HG03439 (cell line): ENCODE data around the gene CDK19.
"Not testable (repeated sequence)": the region's sequence is repeated elsewhere in the genome, so short reads cannot be mapped to it uniquely, and the experiment has no call there.

Experiments used
- ATAC-seq: cut with Tn5 transposase; IDR thresholded peaks from one replicate; pipeline ENCODE4 v1.9.1; 2021; ENCODE audit warnings: mild to moderate bottlenecking, moderate library complexity; ENCODE audit not compliant: unreplicated experiment

CDK19 gene

DNA sequence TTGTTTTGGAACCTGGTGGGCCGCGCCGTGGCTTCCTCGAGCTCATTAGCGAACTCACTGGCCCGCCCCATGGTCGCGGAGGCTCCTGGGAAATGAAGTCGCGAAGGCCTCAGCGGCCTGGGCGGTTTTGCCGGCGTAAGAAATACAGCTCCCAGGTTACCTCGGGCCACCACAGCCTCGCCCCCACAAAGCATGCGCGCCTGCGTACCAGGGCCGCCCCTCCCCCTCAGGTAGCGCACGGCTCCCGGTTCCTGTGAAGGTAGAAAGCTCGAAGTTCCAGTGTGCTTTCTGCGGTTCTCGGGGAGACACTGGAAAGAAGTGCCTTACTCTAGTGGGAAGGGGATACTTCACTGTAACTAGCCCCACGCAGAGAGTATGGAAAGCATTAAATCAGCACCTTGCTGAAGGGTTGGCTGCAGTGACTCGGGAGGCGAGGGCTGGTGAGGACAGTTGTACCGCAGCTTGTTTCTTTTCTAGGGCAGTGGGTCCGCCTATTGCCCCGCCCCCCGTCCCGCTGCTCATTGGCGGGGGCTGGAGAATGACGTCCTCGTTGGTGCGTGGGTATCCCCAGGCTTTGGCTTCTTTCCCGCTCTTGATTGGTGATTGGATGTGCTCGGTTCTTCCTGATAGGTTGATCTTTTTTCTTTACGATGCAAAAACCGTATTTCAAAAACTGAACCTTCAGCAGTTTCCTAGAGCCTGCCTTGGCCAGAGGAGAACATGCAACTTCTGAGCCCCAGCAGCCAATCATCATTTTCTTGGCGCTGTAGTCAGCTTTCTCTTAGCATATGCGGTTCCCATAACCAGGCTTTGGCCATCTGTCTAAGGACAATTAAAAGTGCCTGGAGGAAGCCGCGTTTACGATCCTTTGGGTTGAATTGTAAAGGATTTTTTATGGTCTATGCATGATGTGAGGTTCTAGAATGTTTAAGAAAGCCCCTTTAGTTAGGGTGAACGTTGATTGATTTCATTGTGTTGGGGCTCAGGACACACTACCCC, at the start of gene CDK19:
TSS of gene CDK19 (minus strand) at position 59 of the 999 bp plus-strand sequence. CDS start 333 bp downstream, outside the sequence.
- peak; percentile 83 for ATAC-seq

- no peak for ATAC-seq
Observed at GRCh38 chr6:110864824-110865223, 49.6 kb upstream of the CDK19 start.

- no peak for ATAC-seq
Observed at GRCh38 chr6:110859335-110859792, 44.1 kb upstream of the CDK19 start.

GRCh38 chr6:110858562-110859214, 43.4 kb upstream of the CDK19 start:
- ATAC-seq, result no peak

GRCh38 chr6:110858016-110858415, 42.7 kb upstream of the CDK19 start:
- no peak for ATAC-seq

DNA sequence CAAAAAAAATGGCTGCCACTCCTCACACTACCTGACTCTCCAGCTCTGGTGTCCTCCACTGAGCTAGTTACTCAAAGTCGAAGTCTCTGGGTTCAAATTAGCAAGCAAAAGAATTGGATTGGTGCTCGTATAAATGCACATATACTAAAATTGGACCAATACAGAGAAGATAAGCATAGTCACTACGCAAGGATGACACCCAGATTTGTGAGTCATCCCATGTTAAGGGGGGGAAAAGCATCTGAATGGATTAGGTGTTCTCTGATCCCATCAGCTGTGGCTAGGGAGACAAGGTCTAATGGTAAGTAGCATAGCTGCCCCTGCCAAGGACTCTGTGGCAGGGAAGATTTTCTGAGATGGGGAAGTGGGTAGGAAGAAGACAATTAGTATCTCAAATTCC, 41.0 kb upstream of the CDK19 start:
- ATAC-seq, result no peak

- no peak for ATAC-seq
Observed at GRCh38 chr6:110853754-110854477, 38.6 kb upstream of the CDK19 start.

DNA sequence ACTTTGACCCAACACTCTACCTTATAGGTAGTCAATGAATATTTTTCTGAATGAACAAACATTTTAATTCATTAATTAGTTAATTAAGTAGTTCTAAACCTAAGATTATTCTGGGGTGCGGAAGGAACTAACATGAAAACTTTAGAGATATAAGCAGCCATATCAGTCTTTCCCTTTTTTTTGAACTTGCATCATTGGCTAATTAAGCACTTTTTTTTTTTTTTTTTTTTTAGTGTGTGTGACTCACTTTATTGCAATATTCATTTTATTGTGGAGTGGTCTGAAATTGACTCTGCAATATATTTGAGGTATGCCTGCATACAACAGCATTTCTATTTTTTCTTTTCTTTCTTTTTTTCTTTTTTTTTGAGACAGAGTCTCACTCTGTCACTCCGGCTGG, 37.5 kb upstream of the CDK19 start:
- ATAC-seq, result no peak

GRCh38 chr6:110849781-110850180, 34.5 kb upstream of the CDK19 start:
- no peak for ATAC-seq

- no peak for ATAC-seq
Observed at GRCh38 chr6:110841266-110841665, 26.0 kb upstream of the CDK19 start.

GRCh38 chr6:110835751-110836150, 20.5 kb upstream of the CDK19 start:
- not testable (repeated sequence) for ATAC-seq

DNA sequence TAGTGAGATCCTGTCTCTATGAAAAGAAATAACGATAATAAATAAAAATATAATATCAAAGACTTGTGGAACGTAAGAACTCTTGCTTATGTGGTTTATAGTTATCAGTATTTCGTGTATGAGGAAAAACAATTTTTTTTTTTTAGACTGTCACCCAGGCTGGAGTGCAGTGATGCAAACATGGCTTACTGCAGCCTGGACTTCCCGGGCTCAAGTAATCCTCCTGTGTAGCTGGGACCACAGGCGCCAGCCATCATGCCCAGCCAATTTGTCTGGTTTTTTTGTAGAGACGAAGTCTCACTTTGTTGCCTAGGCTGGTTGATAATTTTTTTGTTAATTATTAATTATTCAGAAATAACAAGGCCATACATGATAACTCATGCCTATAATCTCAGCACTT, 18.6 kb upstream of the CDK19 start:
- ATAC-seq, result no peak

DNA sequence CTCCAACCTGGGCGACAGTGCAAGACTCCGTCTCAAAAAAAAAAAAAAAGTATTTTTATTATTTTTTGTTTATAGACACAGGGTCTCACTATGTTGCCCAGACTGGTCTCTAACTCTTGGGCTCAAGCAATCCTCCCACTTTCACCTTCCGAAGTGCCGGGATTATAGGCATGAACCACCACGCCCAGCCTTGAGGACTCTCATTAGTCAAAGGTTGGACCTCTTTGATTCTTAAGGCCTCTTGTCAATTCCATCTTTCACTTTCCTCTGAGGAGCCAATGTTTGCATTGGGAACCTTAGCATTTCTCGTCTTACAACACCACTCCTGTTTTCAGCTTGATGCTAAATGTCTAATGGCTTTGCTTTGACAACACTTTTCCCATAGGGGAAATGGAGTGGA, 16.1 kb upstream of the CDK19 start:
- no peak for ATAC-seq

DNA sequence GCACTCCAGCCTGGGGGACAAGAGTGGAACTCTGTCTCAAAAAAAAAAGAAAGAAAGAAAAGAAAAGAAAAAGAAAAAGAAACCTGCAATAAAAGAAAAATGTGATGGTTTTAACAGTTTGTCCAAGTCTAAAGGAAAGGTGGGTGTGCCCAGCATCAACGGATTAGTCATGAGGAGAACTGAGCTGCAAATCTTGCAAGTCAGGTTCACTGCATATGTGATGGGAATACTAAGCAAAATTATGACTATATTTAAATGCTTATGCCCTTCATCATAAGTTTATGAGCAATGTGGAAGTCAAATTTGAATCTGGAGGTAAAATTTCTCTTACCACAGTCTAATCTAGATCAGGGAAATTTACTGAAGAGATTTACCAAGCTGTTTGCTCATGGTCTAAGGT, 13.1 kb upstream of the CDK19 start:
- ATAC-seq, result no peak

DNA sequence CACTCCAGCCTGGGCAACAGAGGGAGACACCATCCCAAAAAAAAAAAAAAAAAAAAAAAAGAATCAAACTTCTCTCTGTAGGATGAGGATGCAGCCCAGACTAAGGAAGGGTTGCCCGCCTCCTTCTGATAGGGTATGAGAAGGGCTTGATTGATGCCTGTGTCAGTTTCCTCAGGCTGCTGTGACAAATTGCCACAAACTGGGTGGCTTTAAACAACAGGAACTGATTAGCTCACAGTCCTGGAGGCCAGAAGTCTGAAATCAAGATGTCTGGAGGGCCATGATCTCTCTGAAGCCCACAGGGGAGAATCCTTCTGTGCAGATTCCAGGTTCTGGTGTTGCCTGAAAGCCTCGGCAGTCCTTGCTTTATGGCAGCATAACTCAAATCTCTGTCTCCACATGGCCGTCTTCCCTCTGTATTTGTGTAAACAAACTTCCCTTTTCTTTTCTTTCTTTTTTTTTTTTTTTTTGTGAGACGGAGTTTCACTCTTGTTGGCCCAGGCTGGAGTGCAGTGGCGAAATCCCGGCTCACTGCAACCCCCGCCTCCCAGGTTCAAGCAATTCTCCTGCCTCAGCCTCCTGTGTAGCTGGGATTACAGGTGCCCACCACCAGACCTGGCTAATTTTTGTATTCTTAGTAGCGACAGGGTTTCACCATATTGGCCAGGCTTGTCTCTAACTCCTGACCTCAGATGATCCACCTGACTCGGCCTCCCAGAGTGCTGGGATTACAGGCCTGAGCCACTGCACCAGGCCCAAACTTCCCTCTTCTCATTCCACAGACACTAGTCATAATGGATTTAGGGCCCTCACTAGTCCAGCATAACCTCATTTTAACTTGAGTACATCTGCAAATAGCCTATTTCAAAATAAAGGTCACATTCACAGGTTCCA, 11.2 kb upstream of the CDK19 start:
- no peak for ATAC-seq

DNA sequence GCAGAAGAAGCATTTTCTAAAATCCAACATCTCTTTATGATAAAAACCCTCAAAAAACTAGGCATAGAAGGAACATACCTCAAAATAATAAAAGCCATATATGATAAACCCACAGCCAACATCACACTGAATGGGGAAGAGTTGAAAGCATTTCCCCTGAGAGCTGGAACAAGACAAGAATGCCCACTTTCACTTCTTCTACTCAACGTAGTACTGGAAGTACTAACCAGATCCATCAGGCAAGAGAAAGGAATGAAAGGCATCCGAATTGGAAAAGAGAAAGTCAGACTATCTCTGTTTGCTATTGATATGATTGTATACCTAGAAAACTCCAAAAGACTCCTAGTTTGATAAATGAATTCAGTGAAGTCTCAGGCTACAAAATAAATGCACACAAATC, 7.9 kb upstream of the CDK19 start:
- no peak for ATAC-seq

- ATAC-seq, result no peak
Observed at GRCh38 chr6:110822249-110822648, 7.0 kb upstream of the CDK19 start.

GRCh38 chr6:110816677-110817076, 1.4 kb upstream of the CDK19 start:
- ATAC-seq, result no peak

DNA sequence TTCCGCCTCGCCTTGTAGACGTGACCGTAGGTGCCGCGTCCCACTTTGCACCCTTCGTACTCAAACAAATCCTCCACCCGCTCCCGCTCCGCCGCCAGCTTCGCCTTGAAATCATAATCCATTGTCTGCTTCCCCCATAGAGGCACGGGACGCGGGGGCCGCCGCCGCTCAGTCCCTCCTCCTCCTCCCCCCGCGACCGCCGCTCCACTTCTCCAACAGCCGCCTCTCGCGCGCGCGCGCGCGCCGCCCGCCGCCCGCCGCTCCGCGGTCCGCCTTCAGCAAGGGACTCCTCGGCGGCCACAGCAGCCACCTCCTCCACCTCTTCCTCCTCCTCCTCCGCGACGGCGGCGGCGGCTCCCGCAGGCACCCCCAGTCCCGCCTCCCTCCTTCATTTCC, 256 bp downstream of the CDK19 start:
- no peak for ATAC-seq
